Naive thymus-derived CD4-positive, alpha-beta T cell (primary cell): ENCODE data around the gene KLHL1. TPM values are rescaled to one million over a fixed set of nuclear protein-coding genes. Genes with fewer than 3 reads are reported as not detected.

Experiments used
- ATAC-seq: fragments of 150-1000 bp; cut with Tn5 transposase; 2 replicates; pipeline ENCODE4 v1.10.0; 2021; ENCODE audit warnings: mild to moderate bottlenecking, moderate library complexity
- CTCF ChIA-PET: fragments of 350-600 bp; sonication (Branson Sonifier 250); formaldehyde crosslinking; loops from one replicate; lab custom pipeline; 2021; ENCODE audit warnings: antibody characterized with exemption; lab: Charles Lee
- POLR2A ChIA-PET: fragments of 350-600 bp; sonication (Branson Sonifier 250); formaldehyde crosslinking; loops from one replicate; lab custom pipeline; 2021; ENCODE audit warnings: antibody characterized with exemption, inconsistent platforms; lab: Charles Lee
- DNase-seq, 9 donors: peaks; one replicate each; pipeline versions ENCODE4 v3.0.0 to v3.0.0-alpha.2; 2020 to 2022; ENCODE audit warnings: mixed read lengths in 1 of 9
- H3K27ac ChIP-seq: one replicate; pipeline ENCODE4 v1.7.0; 2013; ENCODE audit warnings: mild to moderate bottlenecking, low read depth, low read length, moderate library complexity
- H3K27me3 ChIP-seq, 2 donors: one replicate each; pipeline ENCODE4 v1.7.0; 2013; ENCODE audit warnings: low read length in 2 of 2, mild to moderate bottlenecking in 2 of 2, moderate library complexity in 2 of 2; ENCODE audit not compliant: control insufficient read depth in 2 of 2, insufficient read depth in 2 of 2
- H3K36me3 ChIP-seq, 3 experiments: 1 replicate in 2 of 3; 2 replicates in 1 of 3; pipeline ENCODE4 v1.7.0; 2013; ENCODE audit warnings: low read length in 3 of 3, mild to moderate bottlenecking in 3 of 3, moderate library complexity in 1 of 3; ENCODE audit not compliant: insufficient read depth in 3 of 3, control insufficient read depth in 2 of 3
- H3K4me1 ChIP-seq, 2 donors: one replicate each; pipeline ENCODE4 v1.7.0; 2013; ENCODE audit warnings: low read length in 2 of 2, mild to moderate bottlenecking in 2 of 2, moderate library complexity in 1 of 2; ENCODE audit not compliant: control insufficient read depth in 2 of 2, insufficient read depth in 2 of 2
- H3K4me3 ChIP-seq: 2 replicates; pipeline ENCODE4 v1.7.0; 2013; ENCODE audit warnings: mild to moderate bottlenecking, low read length
- H3K9me3 ChIP-seq, 3 experiments: 1 replicate in 2 of 3; 2 replicates in 1 of 3; pipeline ENCODE4 v1.7.0; 2013; ENCODE audit warnings: low read length in 3 of 3; ENCODE audit not compliant: control insufficient read depth in 2 of 3
- H3K27ac Mint-ChIP-seq, 9 donors: one replicate each; pipeline ENCODE4 v1.8.0; 2020 to 2022; ENCODE audit warnings: mixed read lengths in 9 of 9, mild to moderate bottlenecking in 8 of 9, moderate library complexity in 5 of 9, inconsistent platforms in 2 of 9
- H3K27me3 Mint-ChIP-seq, 5 donors: one replicate each; pipeline ENCODE4 v1.8.0; 2021 to 2022; ENCODE audit warnings: mixed read lengths in 5 of 5, mild to moderate bottlenecking in 1 of 5
- H3K36me3 Mint-ChIP-seq, 5 donors: one replicate each; pipeline ENCODE4 v1.8.0; 2020 to 2022; ENCODE audit warnings: mixed read lengths in 5 of 5, mild to moderate bottlenecking in 3 of 5, inconsistent platforms in 1 of 5
- H3K4me1 Mint-ChIP-seq, 7 donors: one replicate each; pipeline ENCODE4 v1.8.0; 2020 to 2022; ENCODE audit warnings: mixed read lengths in 7 of 7, mild to moderate bottlenecking in 3 of 7, inconsistent platforms in 1 of 7
- H3K4me3 Mint-ChIP-seq, 10 donors: one replicate each; pipeline ENCODE4 v1.8.0; 2020 to 2022; ENCODE audit warnings: mild to moderate bottlenecking in 10 of 10, mixed read lengths in 10 of 10, moderate library complexity in 6 of 10, inconsistent platforms in 2 of 10
- H3K9me3 Mint-ChIP-seq, 11 donors: one replicate each; pipeline ENCODE4 v1.8.0; 2020 to 2022; ENCODE audit warnings: mixed read lengths in 11 of 11, mild to moderate bottlenecking in 4 of 11, inconsistent platforms in 1 of 11, moderate library complexity in 1 of 11
- intact Hi-C, 2 donors: fragments of 100-400 bp; cut with micrococcal nuclease; formaldehyde crosslinking; loops; one replicate each; pipeline ENCODE4 v1.15.1; 2023
- polyA plus RNA-seq, 2 donors: library from polyadenylated mRNA; unstranded; fragments of 300-500 nt; fragmentation: Illumina TruSeq; gene quantifications; one replicate each; pipeline ENCODE4 v1.2.3, GENCODE V29; 2021
- total RNA-seq, 6 experiments: library from RNA in 5 of 6; stranded (reverse) in 5 of 6; gene quantifications; 1 replicate in 5 of 6; 2 replicates in 1 of 6; pipeline ENCODE4 v1.2.3 and lab custom pipeline; 2021 to 2026

KLHL1 gene
- total and polyA plus RNA-seq, 7 experiments from 2014 or later = not detected

- Histone ChIP-seq H3K4me3 (no peak overlapping the region), H3K27ac (no peak overlapping the region), H3K27me3 (no peaks in the 10 kb centered on the region), H3K4me1 (no peaks in the 10 kb centered on the region), H3K9me3 (no peaks in the 10 kb centered on the region), H3K36me3 (no peaks in the 10 kb centered on the region)
- H3K36me3 Mint-ChIP-seq = no peaks in the 10 kb centered on the region
- POLR2A ChIA-PET = no interaction called here
- DNase-seq (no peak), ATAC-seq (no peak)
- intact Hi-C loops = no loop called here
- no peaks in the 10 kb centered on the region for H3K27me3 Mint-ChIP-seq
- H3K27ac Mint-ChIP-seq = no peak overlapping the region
- CTCF ChIA-PET = no interaction called here
- peaks cover 0 to 21% (median 8%) of the 10 kb centered on the region in 11 donors for H3K9me3 Mint-ChIP-seq
- H3K4me3 Mint-ChIP-seq = no peak overlapping the region
- no peaks in the 10 kb centered on the region for H3K4me1 Mint-ChIP-seq
These were observed 137.7 kb downstream of the KLHL1 start for GRCh38 chr13:69970520-69970919.

GRCh38 chr13:69959046-69959445, 149.2 kb downstream of the KLHL1 start:
- Histone ChIP-seq H3K4me3 (no peak overlapping the region), H3K4me1 (no peaks in the 10 kb centered on the region), H3K27ac (no peak overlapping the region), H3K9me3 (no peaks in the 10 kb centered on the region), H3K27me3 (no peaks in the 10 kb centered on the region), H3K36me3 (no peaks in the 10 kb centered on the region)
- Mint-ChIP-seq H3K4me3 (no peak overlapping the region), H3K9me3 (peaks cover 0 to 15% (median 0%) of the 10 kb centered on the region in 11 donors), H3K27me3 (no peaks in the 10 kb centered on the region), H3K4me1 (no peaks in the 10 kb centered on the region), H3K36me3 (no peaks in the 10 kb centered on the region), H3K27ac (no peak overlapping the region)
- intact Hi-C loops = no loop called here
- ChIA-PET CTCF (no interaction called here), POLR2A (no interaction called here)
- DNase-seq (no peak), ATAC-seq (no peak)

GRCh38 chr13:69956839-69957238, 151.4 kb downstream of the KLHL1 start:
- no peak overlapping the region for H3K4me3 Mint-ChIP-seq

GRCh38 chr13:69956349-69956748, 151.9 kb downstream of the KLHL1 start:
- no peak overlapping the region for H3K4me3 ChIP-seq
- Mint-ChIP-seq H3K9me3 (peaks cover 0 to 23% (median 1%) of the 10 kb centered on the region in 11 donors), H3K4me1 (no peaks in the 10 kb centered on the region), H3K4me3 (no peak overlapping the region), H3K27ac (no peak overlapping the region), H3K36me3 (no peaks in the 10 kb centered on the region), H3K27me3 (no peaks in the 10 kb centered on the region)
- ChIA-PET POLR2A (no interaction called here), CTCF (no interaction called here)
- H3K27ac ChIP-seq = no peak overlapping the region
- ATAC-seq (no peak), DNase-seq (no peak)
- no peaks in the 10 kb centered on the region for H3K27me3 ChIP-seq
- H3K4me1 ChIP-seq = no peaks in the 10 kb centered on the region
- no peaks in the 10 kb centered on the region for H3K36me3 ChIP-seq
- intact Hi-C loops = no loop called here
- H3K9me3 ChIP-seq = no peaks in the 10 kb centered on the region

More at GRCh38 chr13:69956839-69957238, 151.4 kb downstream of the KLHL1 start:
- peaks cover 0 to 20% (median under 1%) of the 10 kb centered on the region in 11 donors for H3K9me3 Mint-ChIP-seq
- H3K4me1 Mint-ChIP-seq = no peaks in the 10 kb centered on the region
- CTCF ChIA-PET = no interaction called here
- no peaks in the 10 kb centered on the region for H3K36me3 Mint-ChIP-seq
- no peak overlapping the region for H3K27ac ChIP-seq
- intact Hi-C loops = no loop called here
- no peaks in the 10 kb centered on the region for H3K9me3 ChIP-seq
- H3K36me3 ChIP-seq = no peaks in the 10 kb centered on the region
- POLR2A ChIA-PET = no interaction called here
- DNase-seq = no peak
- no peaks in the 10 kb centered on the region for H3K27me3 Mint-ChIP-seq
- H3K27me3 ChIP-seq = no peaks in the 10 kb centered on the region
- ATAC-seq = no peak
- no peak overlapping the region for H3K4me3 ChIP-seq
- no peak overlapping the region for H3K27ac Mint-ChIP-seq
- H3K4me1 ChIP-seq = no peaks in the 10 kb centered on the region

- ATAC-seq = no peak
- Mint-ChIP-seq H3K36me3 (no peaks in the 10 kb centered on the region), H3K4me1 (no peaks in the 10 kb centered on the region), H3K4me3 (no peak overlapping the region), H3K27me3 (no peaks in the 10 kb centered on the region), H3K9me3 (peaks cover 0 to 22% (median 1%) of the 10 kb centered on the region in 11 donors), H3K27ac (no peak overlapping the region)
- POLR2A ChIA-PET = no interaction called here
- intact Hi-C loops = loop anchor here in 1 of 2 donors (2.0 kb wide), 1 partner anchor 26 kb away; no protein-coding TSS in a partner anchor
- no peak for DNase-seq
- H3K36me3 ChIP-seq = no peaks in the 10 kb centered on the region
- no peaks in the 10 kb centered on the region for H3K4me1 ChIP-seq
- no peak overlapping the region for H3K4me3 ChIP-seq
- no peaks in the 10 kb centered on the region for H3K9me3 ChIP-seq
- H3K27ac ChIP-seq = no peak overlapping the region
- CTCF ChIA-PET = no interaction called here
- no peaks in the 10 kb centered on the region for H3K27me3 ChIP-seq
These were observed 153.0 kb downstream of the KLHL1 start for GRCh38 chr13:69955271-69955670.

- Histone ChIP-seq H3K27me3 (no peaks in the 10 kb centered on the region), H3K9me3 (no peaks in the 10 kb centered on the region), H3K4me3 (no peak overlapping the region), H3K27ac (no peak overlapping the region), H3K36me3 (no peaks in the 10 kb centered on the region), H3K4me1 (no peaks in the 10 kb centered on the region)
- Mint-ChIP-seq H3K9me3 (peaks cover 0 to 21% (median 3%) of the 10 kb centered on the region in 11 donors), H3K36me3 (no peaks in the 10 kb centered on the region), H3K27ac (no peak overlapping the region), H3K4me3 (no peak overlapping the region), H3K27me3 (no peaks in the 10 kb centered on the region), H3K4me1 (no peaks in the 10 kb centered on the region)
- POLR2A ChIA-PET = no interaction called here
- DNase-seq = no peak
- ATAC-seq = no peak
- intact Hi-C loops = no loop called here
- CTCF ChIA-PET = no interaction called here
These were observed 156.8 kb downstream of the KLHL1 start for GRCh38 chr13:69951412-69951811.

GRCh38 chr13:69950160-69950559, 158.1 kb downstream of the KLHL1 start:
- ChIA-PET POLR2A (no interaction called here), CTCF (no interaction called here)
- Mint-ChIP-seq H3K4me1 (no peaks in the 10 kb centered on the region), H3K27me3 (no peaks in the 10 kb centered on the region), H3K4me3 (no peak overlapping the region), H3K27ac (no peak overlapping the region), H3K9me3 (peaks cover 0 to 21% (median 3%) of the 10 kb centered on the region in 11 donors), H3K36me3 (no peaks in the 10 kb centered on the region)
- Histone ChIP-seq H3K27me3 (no peaks in the 10 kb centered on the region), H3K27ac (no peak overlapping the region), H3K36me3 (no peaks in the 10 kb centered on the region), H3K4me3 (no peak overlapping the region), H3K4me1 (no peaks in the 10 kb centered on the region), H3K9me3 (no peaks in the 10 kb centered on the region)
- no peak for DNase-seq
- intact Hi-C loops = no loop called here
- ATAC-seq = no peak
